Hepatocyte (in vitro differentiated cells): Measurements from ENCODE around the gene TMEM26.

Experiments
- EZH2 ChIP-seq: fragments of 200-600 bp; sonication (generic); IDR thresholded peaks from 2 replicates; pipeline ENCODE4 v1.6.1; 2016; ENCODE audit warnings: antibody characterized with exemption, mild to moderate bottlenecking, borderline replicate concordance
- EZH2phosphoT487 ChIP-seq: fragments of 200-600 bp; sonication (generic); IDR thresholded peaks from one replicate; pipeline ENCODE4 v1.6.1; 2018; ENCODE audit warnings: antibody characterized with exemption, mild to moderate bottlenecking, low read depth, moderate library complexity; ENCODE audit not compliant: unreplicated experiment, severe bottlenecking
- TF ChIP-seq, protein P1 (sequence below): fragments of 200-600 bp; sonication (generic); IDR thresholded peaks from 2 replicates; pipeline ENCODE4 v1.5.1; 2016; ENCODE audit warnings: antibody characterized with exemption, mild to moderate bottlenecking; ENCODE audit not compliant: poor library complexity

DNA sequence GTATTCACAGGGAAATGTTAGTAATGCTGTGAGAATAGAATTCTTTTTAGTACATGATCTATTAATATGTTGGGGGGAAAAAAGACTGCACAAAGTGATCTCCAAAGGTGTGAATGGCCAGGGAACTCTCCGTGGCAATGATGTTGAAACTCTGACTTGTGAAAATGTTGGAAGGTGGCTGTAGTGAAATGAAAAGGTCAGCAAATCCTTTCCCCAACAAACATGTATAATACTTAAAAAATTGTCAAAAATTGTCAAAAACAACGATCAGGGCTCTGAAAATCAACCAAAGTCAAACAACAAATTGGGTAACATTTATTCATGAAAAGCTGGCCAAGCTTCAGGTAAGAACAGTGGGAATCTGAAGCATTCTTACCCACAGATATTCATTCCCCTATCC lies 35.5 kb downstream of the TMEM26 start:
- TF ChIP-seq, protein P1, sequence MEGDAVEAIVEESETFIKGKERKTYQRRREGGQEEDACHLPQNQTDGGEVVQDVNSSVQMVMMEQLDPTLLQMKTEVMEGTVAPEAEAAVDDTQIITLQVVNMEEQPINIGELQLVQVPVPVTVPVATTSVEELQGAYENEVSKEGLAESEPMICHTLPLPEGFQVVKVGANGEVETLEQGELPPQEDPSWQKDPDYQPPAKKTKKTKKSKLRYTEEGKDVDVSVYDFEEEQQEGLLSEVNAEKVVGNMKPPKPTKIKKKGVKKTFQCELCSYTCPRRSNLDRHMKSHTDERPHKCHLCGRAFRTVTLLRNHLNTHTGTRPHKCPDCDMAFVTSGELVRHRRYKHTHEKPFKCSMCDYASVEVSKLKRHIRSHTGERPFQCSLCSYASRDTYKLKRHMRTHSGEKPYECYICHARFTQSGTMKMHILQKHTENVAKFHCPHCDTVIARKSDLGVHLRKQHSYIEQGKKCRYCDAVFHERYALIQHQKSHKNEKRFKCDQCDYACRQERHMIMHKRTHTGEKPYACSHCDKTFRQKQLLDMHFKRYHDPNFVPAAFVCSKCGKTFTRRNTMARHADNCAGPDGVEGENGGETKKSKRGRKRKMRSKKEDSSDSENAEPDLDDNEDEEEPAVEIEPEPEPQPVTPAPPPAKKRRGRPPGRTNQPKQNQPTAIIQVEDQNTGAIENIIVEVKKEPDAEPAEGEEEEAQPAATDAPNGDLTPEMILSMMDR = no peak
- TF ChIP-seq EZH2phosphoT487 (no peak), EZH2 (no peak)
